Cerebellar nuclear complex (tissue), 1 donor: Measurements from ENCODE around the gene CXXC4.

Experiments
- DNase-seq, 2 experiments: peaks; one replicate each; lab custom pipeline; 2025; lab: John Stamatoyannopoulos, UW

The CXXC4 gene

DNA sequence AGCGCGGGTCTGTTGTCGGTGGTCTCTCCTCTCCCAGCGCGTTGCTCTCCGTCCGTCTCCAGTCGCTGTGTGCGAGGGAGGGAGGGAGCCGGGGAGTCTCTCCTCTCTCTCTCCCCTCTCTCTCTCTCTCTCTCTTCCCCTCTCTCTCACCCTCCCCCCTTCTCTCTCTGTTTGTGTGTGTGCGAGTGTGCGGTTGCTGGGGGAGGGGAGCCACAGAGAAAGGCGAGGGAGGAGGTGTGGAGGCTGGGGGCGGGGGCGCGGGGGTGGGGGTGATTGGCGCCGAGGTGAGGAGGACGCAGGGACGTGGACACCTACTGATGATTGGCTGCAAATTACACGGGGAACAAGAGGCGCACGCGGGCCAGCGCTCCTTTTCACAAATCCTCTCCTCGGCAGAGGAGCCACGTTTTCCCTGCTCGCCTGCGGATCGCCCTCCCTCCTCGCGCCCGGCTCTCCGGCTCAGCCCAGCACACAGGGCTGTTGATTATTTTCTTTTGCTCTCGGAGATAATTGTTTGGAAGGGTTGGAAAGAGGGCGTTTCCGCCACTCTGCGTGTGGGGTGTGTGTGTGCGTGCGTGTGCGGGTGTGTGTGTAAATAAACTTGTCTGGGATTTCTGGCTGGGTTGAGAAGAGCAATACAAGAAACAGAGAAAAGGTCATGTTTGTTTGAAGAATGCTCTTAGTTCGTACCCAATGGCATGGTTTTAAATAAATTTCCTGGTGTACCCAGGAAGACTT lies at the start of gene CXXC4:
Gene CXXC4, minus strand, starts transcription at position 73 of the 738 bp plus-strand sequence. CDS start 3,092 bp downstream, outside the sequence.
- peak in 1 of 2 experiments; percentile 50 for DNase-seq

DNA sequence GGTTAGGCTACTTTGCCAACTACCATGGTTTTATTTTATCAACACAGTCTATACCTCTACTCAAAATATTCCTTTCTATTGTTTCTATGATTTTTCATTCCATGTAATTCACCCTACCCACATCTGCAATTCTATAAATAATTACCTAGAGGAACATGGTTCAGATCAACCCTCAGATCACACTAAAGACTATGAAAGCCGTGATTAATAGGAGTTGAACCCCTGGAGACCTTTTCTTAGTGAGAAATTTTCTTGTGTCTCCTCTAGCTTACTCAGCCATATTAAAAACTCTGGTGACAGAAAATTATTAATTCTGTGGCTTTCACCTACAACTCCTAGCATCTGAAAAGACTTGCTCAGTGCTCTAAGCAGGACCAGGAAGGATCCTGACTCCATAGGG lies 38.5 kb upstream of the CXXC4 start:
- no peak for DNase-seq

GRCh38 chr4:104532677-104533076 lies 38.0 kb upstream of the CXXC4 start:
- DNase-seq = no peak

- no peak for DNase-seq
These were observed 36.7 kb upstream of the CXXC4 start for GRCh38 chr4:104531390-104531789.

GRCh38 chr4:104530426-104530825 lies 35.7 kb upstream of the CXXC4 start:
- DNase-seq = no peak

GRCh38 chr4:104524591-104524990 lies 29.9 kb upstream of the CXXC4 start:
- DNase-seq = no peak

- no peak for DNase-seq
These were observed 29.3 kb upstream of the CXXC4 start for GRCh38 chr4:104524026-104524425.

GRCh38 chr4:104519588-104519987 lies 24.9 kb upstream of the CXXC4 start:
- DNase-seq = no peak

GRCh38 chr4:104516884-104517283 lies 22.2 kb upstream of the CXXC4 start:
- DNase-seq = no peak

- no peak for DNase-seq
These were observed 13.5 kb upstream of the CXXC4 start for GRCh38 chr4:104508224-104508623.

GRCh38 chr4:104507112-104507511 lies 12.4 kb upstream of the CXXC4 start:
- no peak for DNase-seq

DNA sequence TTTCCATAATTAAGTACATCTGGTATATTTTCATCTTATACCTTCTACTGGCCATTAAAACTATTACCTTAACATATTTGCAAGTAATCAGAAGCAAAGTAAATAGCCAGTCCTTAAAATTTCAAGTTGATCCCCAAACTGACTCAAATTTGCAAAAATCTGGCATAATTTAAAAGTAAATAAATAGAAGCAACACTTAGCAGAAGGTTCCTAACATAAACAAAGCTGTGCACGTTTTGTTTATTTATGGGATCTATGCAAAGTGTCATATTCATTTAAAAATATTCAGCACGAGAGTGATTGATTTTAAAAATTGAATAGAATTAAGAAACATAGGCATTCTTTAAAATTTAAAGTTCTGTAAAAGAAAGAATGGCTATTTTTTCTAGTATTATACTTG lies 9.8 kb upstream of the CXXC4 start:
- DNase-seq = no peak

GRCh38 chr4:104502471-104502870 lies 7.8 kb upstream of the CXXC4 start:
- DNase-seq = no peak

DNA sequence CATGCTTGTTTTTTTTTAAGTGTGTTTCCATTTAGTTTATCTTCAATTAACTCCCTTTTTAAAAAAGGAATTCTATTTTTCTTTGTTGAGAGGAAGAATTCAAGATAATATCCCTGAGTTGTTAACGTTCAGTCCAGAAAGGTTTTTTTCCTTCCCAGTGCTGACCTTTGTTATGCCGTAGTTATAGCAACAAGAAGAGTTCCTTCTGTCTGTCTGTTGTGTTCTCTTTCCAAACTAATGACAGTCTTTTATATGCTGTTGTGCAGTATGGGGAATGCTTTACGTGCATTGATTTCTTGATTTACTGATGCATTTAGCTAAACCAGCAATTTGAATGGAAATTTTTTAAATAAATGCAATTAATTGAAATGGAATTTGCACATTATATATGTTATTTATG lies 6.6 kb upstream of the CXXC4 start:
- DNase-seq = no peak

DNA sequence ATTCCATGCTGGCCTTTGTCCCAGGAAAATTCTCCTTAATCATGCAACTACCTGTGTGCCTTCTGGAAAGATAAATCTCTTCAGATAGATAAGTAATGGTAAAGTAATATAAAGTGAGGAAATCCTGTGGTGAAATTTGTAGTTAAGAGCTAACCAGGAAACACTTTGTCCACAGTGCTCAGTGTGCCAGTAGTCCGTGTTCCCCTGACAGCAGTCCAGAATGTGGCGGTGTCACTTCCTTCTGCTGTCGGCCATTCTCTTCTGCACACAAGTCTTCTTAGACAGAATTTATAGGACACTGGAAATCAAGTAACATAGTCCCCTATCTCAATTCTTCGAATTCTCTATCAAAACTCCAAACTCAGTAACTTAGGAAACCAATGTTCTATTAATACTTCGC lies 5.7 kb upstream of the CXXC4 start:
- DNase-seq = no peak

DNA sequence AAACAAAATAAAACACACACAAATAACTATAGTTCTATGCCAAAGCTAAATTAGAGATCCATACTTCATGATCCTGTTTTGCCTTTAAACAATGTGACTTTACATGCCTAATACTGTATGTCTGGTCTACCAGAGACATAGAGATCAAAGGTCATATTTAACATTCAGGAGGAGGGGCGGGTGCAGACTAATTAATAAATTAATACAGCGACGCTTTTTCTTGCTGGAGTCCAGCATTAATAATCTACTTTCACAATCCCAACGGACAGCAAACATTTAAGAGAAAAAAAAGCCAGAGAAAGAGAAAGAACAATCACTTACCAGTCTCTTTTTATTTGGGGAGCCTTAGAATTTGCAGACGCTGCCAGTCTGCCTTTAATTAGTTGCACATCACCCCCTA lies 509 bp downstream of the CXXC4 start:
- no peak for DNase-seq

GRCh38 chr4:104493081-104493831 lies 1.4 kb downstream of the CXXC4 start:
- DNase-seq = no peak

DNA sequence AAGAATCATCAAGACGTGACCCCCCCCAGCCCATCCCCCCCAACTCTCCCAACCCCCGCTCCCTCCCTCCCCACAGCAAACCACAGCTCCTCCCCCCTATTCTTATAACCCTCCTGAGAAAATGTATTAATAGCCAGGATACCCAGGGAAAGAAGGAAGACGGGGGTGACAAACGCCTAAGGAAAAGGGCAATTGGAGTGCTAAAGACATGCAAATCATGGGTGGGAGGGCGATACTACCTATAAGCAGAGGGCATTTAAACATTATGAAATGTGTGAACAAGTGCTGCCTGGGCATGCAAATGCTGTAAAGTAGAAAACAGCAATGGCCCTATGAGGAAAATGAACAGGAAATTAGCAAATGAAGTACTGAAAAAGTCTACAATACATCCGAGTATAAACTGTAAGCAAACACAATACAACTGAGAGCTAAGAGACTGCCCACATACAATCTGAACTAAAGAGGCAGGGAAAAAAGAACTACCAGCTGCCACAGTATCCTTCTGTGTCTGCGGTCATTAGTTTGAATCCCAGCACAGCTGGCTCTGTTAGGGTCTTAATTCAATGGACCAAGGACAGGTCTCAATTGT lies 2.4 kb downstream of the CXXC4 start:
- no peak for DNase-seq

- DNase-seq = no peak
These were observed 3.1 kb downstream of the CXXC4 start for GRCh38 chr4:104491481-104492182.

DNA sequence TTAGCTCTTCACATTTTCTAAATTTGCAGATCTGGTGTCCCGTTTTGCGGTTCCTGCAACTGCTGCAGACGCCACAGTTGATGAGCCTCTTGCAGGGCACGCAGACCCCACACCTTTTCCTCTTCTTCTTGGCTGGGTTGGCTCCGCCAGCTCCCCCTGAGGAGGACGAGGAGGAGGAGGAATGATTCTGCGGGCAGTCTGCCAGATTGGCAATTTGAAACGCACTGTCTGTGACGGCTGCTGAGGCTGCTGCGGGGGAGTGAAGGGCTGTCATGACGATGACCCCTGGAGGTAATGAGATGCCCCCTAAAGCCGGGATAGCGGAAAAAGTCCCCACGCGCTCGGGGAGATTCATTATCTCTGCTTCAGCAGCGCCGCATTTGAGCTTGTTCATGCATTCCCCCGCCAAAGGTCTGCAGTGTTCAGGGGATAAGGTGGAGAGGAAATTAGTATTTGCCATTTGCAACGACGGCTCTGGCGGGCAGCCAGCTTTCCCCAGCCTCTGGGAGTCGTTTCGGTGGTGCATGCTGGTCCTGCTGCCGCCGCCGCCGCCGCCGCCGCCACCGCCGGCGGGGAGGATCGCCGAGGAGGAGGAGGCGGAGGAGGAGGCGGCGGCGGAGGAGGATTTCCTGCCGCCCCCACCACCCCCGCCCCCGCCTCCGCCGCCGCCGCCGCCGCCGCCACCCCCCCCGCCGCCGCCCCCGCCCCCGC lies 3.8 kb downstream of the CXXC4 start:
- DNase-seq = no peak

DNA sequence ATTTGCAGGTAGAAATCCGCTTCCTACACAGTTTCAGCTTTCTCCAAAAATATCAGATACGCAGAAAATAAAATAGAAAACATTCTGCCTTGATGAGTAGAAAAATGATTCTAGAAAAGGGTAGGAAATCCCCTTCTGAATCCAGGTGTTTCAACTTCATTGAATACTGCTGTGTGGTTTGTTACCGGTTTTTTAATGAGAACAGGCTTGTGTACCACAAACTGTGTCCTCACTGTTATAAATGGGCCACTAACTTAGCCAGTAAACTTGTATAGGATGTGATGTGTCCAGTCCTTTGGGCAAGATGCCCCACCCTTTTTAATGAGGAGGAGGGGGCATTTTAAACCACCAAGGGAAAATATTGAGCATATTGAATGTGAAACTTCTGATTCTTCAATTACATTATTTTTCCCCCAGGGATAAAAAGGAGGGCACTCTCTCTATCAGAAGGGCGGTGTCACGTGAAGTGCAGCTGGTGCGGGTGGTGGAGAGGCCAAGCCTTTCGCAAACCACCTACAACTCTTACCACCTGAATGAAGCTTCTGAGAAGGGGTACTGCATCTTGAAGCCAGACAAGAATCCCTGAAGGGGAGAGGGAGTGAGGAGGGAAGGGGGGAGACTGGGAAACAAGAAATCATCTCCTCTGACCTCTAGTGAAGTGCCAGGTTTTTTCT lies 4.5 kb downstream of the CXXC4 start:
- DNase-seq = no peak
